Measurements from ENCODE around the gene PRR5L.

Gene PRR5L

GRCh38 chr11:36395978-36396736 is 100.1 kb downstream of the PRR5L start:
- no peak overlapping the region for H3K4me2 ChIP-seq
- peaks cover 11% of the 10 kb centered on the region for H3K4me1 ChIP-seq (ENCODE audit: low read depth, poor library complexity, severe bottlenecking)
- H3K27ac ChIP-seq, result no peak overlapping the region
- H3K9ac ChIP-seq, result no peak overlapping the region
- no peak overlapping the region for H3K4me3 ChIP-seq (IDR thresholded peaks at IDR 0.05; ENCODE audit: insufficient read depth, low read depth, low read length)
- no peaks in the 10 kb centered on the region for H3K27me3 ChIP-seq (ENCODE audit: insufficient read depth, low read depth)
- H4K20me1 ChIP-seq (ENCODE audit: insufficient read depth), result no peaks in the 10 kb centered on the region
- H3K79me2 ChIP-seq (ENCODE audit: insufficient read depth, low read depth), result no peaks in the 10 kb centered on the region
- no peak for TF ChIP-seq CTCF (conservative IDR thresholded peaks at IDR 0.05; ENCODE audit: low read depth, low read length)
- no peak overlapping the region for H2AFZ ChIP-seq (ENCODE audit: low read depth)
- H3K36me3 ChIP-seq (ENCODE audit: insufficient read depth), result no peaks in the 10 kb centered on the region

- Histone ChIP-seq H3K4me3 (IDR thresholded peaks at IDR 0.05; ENCODE audit: insufficient read depth, low read depth, low read length) (no peak overlapping the region), H3K4me2 (no peak overlapping the region), H3K79me2 (ENCODE audit: insufficient read depth, low read depth) (no peaks in the 10 kb centered on the region), H3K36me3 (ENCODE audit: insufficient read depth) (no peaks in the 10 kb centered on the region), H4K20me1 (ENCODE audit: insufficient read depth) (no peaks in the 10 kb centered on the region), H3K9ac (no peak overlapping the region), H3K4me1 (ENCODE audit: low read depth, poor library complexity, severe bottlenecking) (peaks cover 9% of the 10 kb centered on the region), H2AFZ (ENCODE audit: low read depth) (no peak overlapping the region), H3K27me3 (ENCODE audit: insufficient read depth, low read depth) (no peaks in the 10 kb centered on the region), H3K27ac (no peak overlapping the region)
- TF ChIP-seq CTCF (conservative IDR thresholded peaks at IDR 0.05; ENCODE audit: low read depth, low read length), result no peak
These were observed 102.3 kb downstream of the PRR5L start for GRCh38 chr11:36398231-36398953.

- TF ChIP-seq CTCF (conservative IDR thresholded peaks at IDR 0.05; ENCODE audit: low read depth, low read length), result no peak
- no peak overlapping the region for H3K4me3 ChIP-seq (IDR thresholded peaks at IDR 0.05; ENCODE audit: insufficient read depth, low read depth, low read length)
- no peaks in the 10 kb centered on the region for H4K20me1 ChIP-seq (ENCODE audit: insufficient read depth)
- H3K27me3 ChIP-seq (ENCODE audit: insufficient read depth, low read depth), result no peaks in the 10 kb centered on the region
- no peaks in the 10 kb centered on the region for H3K36me3 ChIP-seq (ENCODE audit: insufficient read depth)
- no peak overlapping the region for H2AFZ ChIP-seq (ENCODE audit: low read depth)
- peaks cover 3% of the 10 kb centered on the region for H3K4me1 ChIP-seq (ENCODE audit: low read depth, poor library complexity, severe bottlenecking)
- no peak overlapping the region for H3K4me2 ChIP-seq
- no peaks in the 10 kb centered on the region for H3K79me2 ChIP-seq (ENCODE audit: insufficient read depth, low read depth)
- H3K9ac ChIP-seq, result no peak overlapping the region
- no peak overlapping the region for H3K27ac ChIP-seq
These were observed 103.1 kb downstream of the PRR5L start for GRCh38 chr11:36399236-36399635.

GRCh38 chr11:36399745-36400144 is 103.7 kb downstream of the PRR5L start:
- H3K9ac ChIP-seq, result no peak overlapping the region

More at GRCh38 chr11:36399745-36400144, 103.7 kb downstream of the PRR5L start:
- H3K4me1 ChIP-seq (ENCODE audit: low read depth, poor library complexity, severe bottlenecking), result no peaks in the 10 kb centered on the region
- H3K4me2 ChIP-seq, result no peak overlapping the region
- no peak overlapping the region for H3K4me3 ChIP-seq (IDR thresholded peaks at IDR 0.05; ENCODE audit: insufficient read depth, low read depth, low read length)
- H3K79me2 ChIP-seq (ENCODE audit: insufficient read depth, low read depth), result no peaks in the 10 kb centered on the region
- H2AFZ ChIP-seq (ENCODE audit: low read depth), result no peak overlapping the region
- TF ChIP-seq CTCF (conservative IDR thresholded peaks at IDR 0.05; ENCODE audit: low read depth, low read length), result no peak
- no peak overlapping the region for H3K27ac ChIP-seq
- H3K36me3 ChIP-seq (ENCODE audit: insufficient read depth), result no peaks in the 10 kb centered on the region
- H3K27me3 ChIP-seq (ENCODE audit: insufficient read depth, low read depth), result no peaks in the 10 kb centered on the region
- H4K20me1 ChIP-seq (ENCODE audit: insufficient read depth), result no peaks in the 10 kb centered on the region

Measured in KMS-11 (cell line).